ENCODE data around the gene IKZF1.

The IKZF1 gene

DNA sequence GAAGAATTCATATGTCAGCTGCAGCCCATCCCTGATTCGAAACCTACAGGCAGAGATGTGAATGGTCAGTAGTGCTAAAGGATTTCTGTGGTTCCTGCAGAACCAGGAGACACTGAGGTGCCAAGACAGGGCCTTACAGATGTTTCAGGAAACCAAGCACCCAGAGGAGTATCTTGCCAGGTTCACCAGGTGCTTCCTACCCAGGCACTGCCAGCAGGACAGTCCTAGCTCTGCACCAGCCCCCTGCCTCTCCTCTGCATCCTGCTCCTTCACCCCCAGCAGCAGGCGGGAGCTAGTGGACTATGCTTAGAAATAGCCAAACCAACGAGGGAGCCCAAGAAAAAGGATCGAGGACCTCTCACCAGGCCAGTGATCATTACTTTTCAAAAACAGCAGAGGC, 4.2 kb upstream of the IKZF1 start:
- H3K9ac ChIP-seq (ENCODE audit: low read length) = no peak overlapping the region
- H4K20me1 ChIP-seq (ENCODE audit: low read depth, low read length) = no peaks in the 10 kb centered on the region
- H3K9me2 ChIP-seq (replicated peaks; ENCODE audit: insufficient read depth, low read length) = no peaks in the 10 kb centered on the region
- H3K27ac ChIP-seq (ENCODE audit: low read depth, low read length) = no peak overlapping the region
- no peaks in the 10 kb centered on the region for H3K27me3 ChIP-seq (ENCODE audit: low read length)
- H3K9me3 ChIP-seq (ENCODE audit: insufficient read depth, low read length) = no peaks in the 10 kb centered on the region
- no peak overlapping the region for H3K4me2 ChIP-seq (ENCODE audit: low read depth, low read length, poor library complexity, severe bottlenecking)
- H3F3A ChIP-seq (ENCODE audit: insufficient read depth) = peaks cover 29% of the 10 kb centered on the region
- no peak overlapping the region for H2AFZ ChIP-seq (ENCODE audit: low read depth, low read length, severe bottlenecking)
- TF ChIP-seq EZH2phosphoT487 (conservative IDR thresholded peaks at IDR 0.05; ENCODE audit: low read length) = no peak
- TF ChIP-seq, protein P1, sequence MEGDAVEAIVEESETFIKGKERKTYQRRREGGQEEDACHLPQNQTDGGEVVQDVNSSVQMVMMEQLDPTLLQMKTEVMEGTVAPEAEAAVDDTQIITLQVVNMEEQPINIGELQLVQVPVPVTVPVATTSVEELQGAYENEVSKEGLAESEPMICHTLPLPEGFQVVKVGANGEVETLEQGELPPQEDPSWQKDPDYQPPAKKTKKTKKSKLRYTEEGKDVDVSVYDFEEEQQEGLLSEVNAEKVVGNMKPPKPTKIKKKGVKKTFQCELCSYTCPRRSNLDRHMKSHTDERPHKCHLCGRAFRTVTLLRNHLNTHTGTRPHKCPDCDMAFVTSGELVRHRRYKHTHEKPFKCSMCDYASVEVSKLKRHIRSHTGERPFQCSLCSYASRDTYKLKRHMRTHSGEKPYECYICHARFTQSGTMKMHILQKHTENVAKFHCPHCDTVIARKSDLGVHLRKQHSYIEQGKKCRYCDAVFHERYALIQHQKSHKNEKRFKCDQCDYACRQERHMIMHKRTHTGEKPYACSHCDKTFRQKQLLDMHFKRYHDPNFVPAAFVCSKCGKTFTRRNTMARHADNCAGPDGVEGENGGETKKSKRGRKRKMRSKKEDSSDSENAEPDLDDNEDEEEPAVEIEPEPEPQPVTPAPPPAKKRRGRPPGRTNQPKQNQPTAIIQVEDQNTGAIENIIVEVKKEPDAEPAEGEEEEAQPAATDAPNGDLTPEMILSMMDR (IDR thresholded peaks at IDR 0.05; ENCODE audit: insufficient read depth, low read length, poor library complexity, severe bottlenecking) = no peak
- H3K79me2 ChIP-seq (ENCODE audit: insufficient read depth, low read length) = peaks cover 4% of the 10 kb centered on the region
- peaks cover 2% of the 10 kb centered on the region; the same call in 1 of the 2 replicates for H3K36me3 ChIP-seq (ENCODE audit: low read length)
- H3K4me3 ChIP-seq (ENCODE audit: insufficient read depth, low read length, poor library complexity, severe bottlenecking) = no peak overlapping the region

DNA sequence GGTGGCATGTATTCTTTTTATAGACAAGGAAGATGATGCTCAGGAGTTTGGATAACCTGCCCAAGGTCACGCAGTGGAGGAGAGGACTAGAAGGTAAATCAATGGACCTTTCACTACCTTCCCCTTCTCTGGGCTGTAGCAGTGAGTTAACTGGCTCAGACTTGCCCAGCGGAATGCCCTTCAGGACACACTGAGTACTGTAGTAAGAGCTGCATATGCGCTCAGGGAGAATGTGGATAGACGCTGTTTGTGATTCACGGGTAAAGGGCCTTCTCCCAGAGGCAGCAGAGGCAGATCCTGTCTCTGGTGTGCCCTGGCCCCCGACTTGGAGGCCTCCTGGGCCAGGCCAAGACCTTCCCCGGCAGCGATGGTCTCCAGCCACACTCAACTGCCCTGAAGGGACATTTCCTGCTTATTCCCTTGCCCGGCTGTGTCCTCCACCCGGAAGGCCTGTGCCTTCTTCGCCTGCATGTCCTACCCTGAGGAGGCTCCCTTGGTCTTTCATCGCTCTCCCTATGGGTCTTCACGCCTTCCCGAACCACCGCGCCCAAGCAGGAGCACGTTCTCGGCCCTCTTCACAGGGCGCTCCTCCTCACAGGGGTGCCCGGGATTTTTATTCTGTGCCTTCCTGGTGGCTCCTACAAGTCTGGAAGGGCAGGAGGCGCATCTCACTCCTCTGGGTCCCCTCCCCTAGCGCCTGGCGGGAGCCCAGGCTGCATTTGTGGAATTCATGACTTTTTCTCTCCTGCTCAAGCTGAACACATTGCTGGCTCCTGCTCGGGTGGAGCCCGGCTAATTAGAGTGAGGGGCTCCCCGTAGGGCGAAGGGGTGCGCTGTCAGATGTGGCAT, 1.8 kb upstream of the IKZF1 start:
- peaks cover 5% of the 10 kb centered on the region; the same call in 1 of the 2 replicates for H3K36me3 ChIP-seq (ENCODE audit: low read length)
- peaks cover 28% of the 10 kb centered on the region for H3K79me2 ChIP-seq (ENCODE audit: insufficient read depth, low read length)
- no peaks in the 10 kb centered on the region for H3K9me2 ChIP-seq (replicated peaks; ENCODE audit: insufficient read depth, low read length)
- no peak overlapping the region for H3K9ac ChIP-seq (ENCODE audit: low read length)
- H3K4me3 ChIP-seq (ENCODE audit: insufficient read depth, low read length, poor library complexity, severe bottlenecking) = no peak overlapping the region
- TF ChIP-seq, protein P1 (IDR thresholded peaks at IDR 0.05; ENCODE audit: insufficient read depth, low read length, poor library complexity, severe bottlenecking) = no peak
- no peak for TF ChIP-seq EZH2phosphoT487 (conservative IDR thresholded peaks at IDR 0.05; ENCODE audit: low read length)
- no peak overlapping the region for H3K4me2 ChIP-seq (ENCODE audit: low read depth, low read length, poor library complexity, severe bottlenecking)
- H3K9me3 ChIP-seq (ENCODE audit: insufficient read depth, low read length) = no peaks in the 10 kb centered on the region
- no peaks in the 10 kb centered on the region for H4K20me1 ChIP-seq (ENCODE audit: low read depth, low read length)
- no peak overlapping the region for H3K27ac ChIP-seq (ENCODE audit: low read depth, low read length)
- H3F3A ChIP-seq (ENCODE audit: insufficient read depth) = peaks cover 53% of the 10 kb centered on the region
- no peak overlapping the region for H2AFZ ChIP-seq (ENCODE audit: low read depth, low read length, severe bottlenecking)
- H3K27me3 ChIP-seq (ENCODE audit: low read length) = no peaks in the 10 kb centered on the region

GRCh38 chr7:50303335-50304128, 984 bp upstream of the IKZF1 start:
- no peaks in the 10 kb centered on the region for H3K9me3 ChIP-seq (ENCODE audit: insufficient read depth, low read length)
- peaks cover 36% of the 10 kb centered on the region for H3K79me2 ChIP-seq (ENCODE audit: insufficient read depth, low read length)
- no peaks in the 10 kb centered on the region for H4K20me1 ChIP-seq (ENCODE audit: low read depth, low read length)
- peaks cover 5% of the 10 kb centered on the region; the same call in 1 of the 2 replicates for H3K36me3 ChIP-seq (ENCODE audit: low read length)
- no peak overlapping the region for H3K27ac ChIP-seq (ENCODE audit: low read depth, low read length)
- H3F3A ChIP-seq (ENCODE audit: insufficient read depth) = peaks cover 61% of the 10 kb centered on the region
- no peaks in the 10 kb centered on the region for H3K9me2 ChIP-seq (replicated peaks; ENCODE audit: insufficient read depth, low read length)
- no peaks in the 10 kb centered on the region for H3K27me3 ChIP-seq (ENCODE audit: low read length)
- no peak for TF ChIP-seq EZH2phosphoT487 (conservative IDR thresholded peaks at IDR 0.05; ENCODE audit: low read length)
- TF ChIP-seq, protein P1 (IDR thresholded peaks at IDR 0.05; ENCODE audit: insufficient read depth, low read length, poor library complexity, severe bottlenecking) = no peak
- H2AFZ ChIP-seq (ENCODE audit: low read depth, low read length, severe bottlenecking) = no peak overlapping the region
- peak overlapping the region; percentile 72 for H3K9ac ChIP-seq (ENCODE audit: low read length)
- H3K4me2 ChIP-seq (ENCODE audit: low read depth, low read length, poor library complexity, severe bottlenecking) = peak overlapping the region; percentile 91
- H3K4me3 ChIP-seq (ENCODE audit: insufficient read depth, low read length, poor library complexity, severe bottlenecking) = peak overlapping the region; percentile 81

Data from SU-DHL-6 (cell line).